WTC11 (cell line): ENCODE measurements around the gene NR2C2AP. TPM values are rescaled to one million over a fixed set of nuclear protein-coding genes. Genes with fewer than 3 reads are reported as not detected.

Experiments used
- ATAC-seq: fragments of 200-7000 bp; cut with Tn5 transposase; 2 replicates; pipeline ENCODE4 v1.10.0; 2021; ENCODE audit warnings: mild to moderate bottlenecking, moderate library complexity
- CTCF ChIA-PET: fragments of 300-600 bp; sonication (Branson Sonifier 250); formaldehyde crosslinking; loops from one replicate; lab custom pipeline; 2021; ENCODE audit warnings: antibody characterized with exemption; lab: Charles Lee
- POLR2A ChIA-PET: fragments of 350-600 bp; sonication (Branson Sonifier 250); formaldehyde crosslinking; loops from one replicate; lab custom pipeline; 2021; ENCODE audit warnings: antibody characterized with exemption; lab: Charles Lee
- DNase-seq: peaks from one replicate; pipeline ENCODE4 v3.0.0; 2021; ENCODE audit warnings: low spot score
- H3K27ac Mint-ChIP-seq: 2 replicates; pipeline ENCODE4 v1.8.0; 2021; ENCODE audit warnings: mixed read lengths
- H3K27me3 Mint-ChIP-seq: 2 replicates; pipeline ENCODE4 v1.8.0; 2021; ENCODE audit warnings: low read depth, mild to moderate bottlenecking, moderate library complexity, mixed read lengths
- H3K36me3 Mint-ChIP-seq: 2 replicates; pipeline ENCODE4 v1.8.0; 2021; ENCODE audit warnings: mixed read lengths
- H3K4me1 Mint-ChIP-seq: 2 replicates; pipeline ENCODE4 v1.8.0; 2022; ENCODE audit warnings: mixed read lengths
- H3K4me3 Mint-ChIP-seq: 2 replicates; pipeline ENCODE4 v1.8.0; 2021; ENCODE audit warnings: mild to moderate bottlenecking, moderate library complexity, mixed read lengths
- H3K9me3 Mint-ChIP-seq: 2 replicates; pipeline ENCODE4 v1.8.0; 2021; ENCODE audit warnings: mixed read lengths
- CBFB ChIP-seq: sonication (generic); formaldehyde crosslinking; IDR thresholded peaks from 2 replicates; pipeline ENCODE4 v1.8.1; 2022; ENCODE audit warnings: mild to moderate bottlenecking, low read depth, missing genetic modification reagents
- CDX4 ChIP-seq: fragments of 250-450 bp; sonication (Bioruptor Pico); IDR thresholded peaks from 2 replicates; pipeline ENCODE4 v1.9.0; 2021; ENCODE audit warnings: moderate library complexity, mild to moderate bottlenecking, inconsistent platforms, borderline replicate concordance
- EMX1 ChIP-seq: fragments of 250-450 bp; sonication (Bioruptor Pico); IDR thresholded peaks from 2 replicates; pipeline ENCODE4 v1.8.0; 2021; ENCODE audit warnings: mild to moderate bottlenecking
- ETV6 ChIP-seq: sonication (generic); formaldehyde crosslinking; IDR thresholded peaks from 2 replicates; pipeline ENCODE4 v1.8.1; 2022; ENCODE audit warnings: mild to moderate bottlenecking, missing genetic modification reagents
- GABPB1 ChIP-seq: sonication (generic); formaldehyde crosslinking; IDR thresholded peaks from 2 replicates; pipeline ENCODE4 v1.8.1; 2023; ENCODE audit warnings: mild to moderate bottlenecking, missing genetic modification reagents
- GRHL2 ChIP-seq: fragments of 250-450 bp; sonication (Bioruptor Pico); IDR thresholded peaks from 2 replicates; pipeline ENCODE4 v1.8.0; 2022; ENCODE audit warnings: mild to moderate bottlenecking, moderate library complexity; ENCODE audit not compliant: insufficient replicate concordance, severe bottlenecking
- GTF2I ChIP-seq: fragments of 250-450 bp; sonication (Bioruptor Pico); conservative IDR thresholded peaks from 2 replicates; pipeline ENCODE4 v1.4.0; 2021; ENCODE audit warnings: mild to moderate bottlenecking
- MAX ChIP-seq: sonication (generic); formaldehyde crosslinking; IDR thresholded peaks from 2 replicates; pipeline ENCODE4 v1.8.0; 2022; ENCODE audit warnings: mild to moderate bottlenecking, missing genetic modification reagents
- MLX ChIP-seq: sonication (generic); formaldehyde crosslinking; IDR thresholded peaks from 2 replicates; pipeline ENCODE4 v1.8.1; 2023; ENCODE audit warnings: mild to moderate bottlenecking, missing genetic modification reagents, moderate library complexity
- NR2C2 ChIP-seq: sonication (generic); formaldehyde crosslinking; IDR thresholded peaks from 2 replicates; pipeline ENCODE4 v1.8.0; 2022; ENCODE audit warnings: mild to moderate bottlenecking, missing genetic modification reagents
- PRRX2 ChIP-seq: fragments of 250-450 bp; sonication (Bioruptor Pico); IDR thresholded peaks from 2 replicates; pipeline ENCODE4 v1.8.0; 2021; ENCODE audit warnings: mild to moderate bottlenecking
- RELA ChIP-seq: sonication (generic); formaldehyde crosslinking; IDR thresholded peaks from 2 replicates; pipeline ENCODE4 v1.8.1; 2022; ENCODE audit warnings: missing genetic modification reagents, mild to moderate bottlenecking, borderline replicate concordance
- ZMAT4 ChIP-seq: fragments of 250-450 bp; sonication (Bioruptor Pico); IDR thresholded peaks from 2 replicates; pipeline ENCODE4 v1.9.0; 2021; ENCODE audit warnings: mild to moderate bottlenecking
- ZNF121 ChIP-seq: sonication (generic); formaldehyde crosslinking; IDR thresholded peaks from 2 replicates; pipeline ENCODE4 v1.8.0; 2023; ENCODE audit warnings: missing genetic modification reagents
- ZNF219 ChIP-seq: sonication (generic); formaldehyde crosslinking; IDR thresholded peaks from 2 replicates; pipeline ENCODE4 v1.8.0; 2023; ENCODE audit warnings: missing genetic modification reagents, mild to moderate bottlenecking, borderline replicate concordance
- ZNF263 ChIP-seq: sonication (generic); formaldehyde crosslinking; IDR thresholded peaks from 2 replicates; pipeline ENCODE4 v1.8.1; 2022; ENCODE audit warnings: low read depth, mild to moderate bottlenecking, moderate library complexity, missing genetic modification reagents
- ZNF317 ChIP-seq: sonication (generic); formaldehyde crosslinking; IDR thresholded peaks from 2 replicates; pipeline ENCODE4 v1.8.1; 2023; ENCODE audit warnings: low read depth, mild to moderate bottlenecking, moderate library complexity, missing genetic modification reagents, borderline replicate concordance
- ZNF512 ChIP-seq: sonication (generic); formaldehyde crosslinking; IDR thresholded peaks from 2 replicates; pipeline ENCODE4 v1.8.1; 2022; ENCODE audit warnings: missing genetic modification reagents, borderline replicate concordance
- ZNF671 ChIP-seq: fragments of 250-450 bp; sonication (Bioruptor Pico); IDR thresholded peaks from 2 replicates; pipeline ENCODE4 v1.8.0; 2021; ENCODE audit warnings: mild to moderate bottlenecking
- total RNA-seq: library from RNA; stranded (reverse); gene quantifications from 3 replicates; pipeline ENCODE4 v1.2.3, GENCODE V29; 2021
- TF ChIP-seq, protein P1 (sequence below): sonication (generic); formaldehyde crosslinking; IDR thresholded peaks from 2 replicates; pipeline ENCODE4 v1.8.1; 2022; ENCODE audit warnings: mild to moderate bottlenecking, moderate library complexity, missing genetic modification reagents
- TF ChIP-seq, protein P2 (sequence below): sonication (generic); formaldehyde crosslinking; IDR thresholded peaks from 2 replicates; pipeline ENCODE4 v1.8.0; 2023; ENCODE audit warnings: missing genetic modification reagents, mild to moderate bottlenecking, borderline replicate concordance
- TF ChIP-seq, protein P3 (sequence below): sonication (generic); formaldehyde crosslinking; IDR thresholded peaks from 2 replicates; pipeline ENCODE4 v1.8.0; 2023; ENCODE audit warnings: mild to moderate bottlenecking, missing genetic modification reagents

Gene NR2C2AP
- total RNA-seq, 1 experiment from 2014 or later, result 24.9 TPM

GRCh38 chr19:19170053-19170872 is 33.0 kb downstream of the NR2C2AP start, which contains the start of gene MEF2B (continued):
- TF ChIP-seq, protein P1, sequence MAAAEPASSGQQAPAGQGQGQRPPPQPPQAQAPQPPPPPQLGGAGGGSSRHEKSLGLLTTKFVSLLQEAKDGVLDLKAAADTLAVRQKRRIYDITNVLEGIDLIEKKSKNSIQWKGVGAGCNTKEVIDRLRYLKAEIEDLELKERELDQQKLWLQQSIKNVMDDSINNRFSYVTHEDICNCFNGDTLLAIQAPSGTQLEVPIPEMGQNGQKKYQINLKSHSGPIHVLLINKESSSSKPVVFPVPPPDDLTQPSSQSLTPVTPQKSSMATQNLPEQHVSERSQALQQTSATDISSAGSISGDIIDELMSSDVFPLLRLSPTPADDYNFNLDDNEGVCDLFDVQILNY (CRISPR knock-in tag), result no peak
- TF ChIP-seq RELA (CRISPR knock-in tag) (no peak), ZNF263 (CRISPR knock-in tag) (no peak), GABPB1 (peak; percentile 45; the same call in 1 of the 2 replicates), ZNF317 (CRISPR knock-in tag) (no peak), CDX4 (CRISPR knock-in tag) (no peak)

DNA sequence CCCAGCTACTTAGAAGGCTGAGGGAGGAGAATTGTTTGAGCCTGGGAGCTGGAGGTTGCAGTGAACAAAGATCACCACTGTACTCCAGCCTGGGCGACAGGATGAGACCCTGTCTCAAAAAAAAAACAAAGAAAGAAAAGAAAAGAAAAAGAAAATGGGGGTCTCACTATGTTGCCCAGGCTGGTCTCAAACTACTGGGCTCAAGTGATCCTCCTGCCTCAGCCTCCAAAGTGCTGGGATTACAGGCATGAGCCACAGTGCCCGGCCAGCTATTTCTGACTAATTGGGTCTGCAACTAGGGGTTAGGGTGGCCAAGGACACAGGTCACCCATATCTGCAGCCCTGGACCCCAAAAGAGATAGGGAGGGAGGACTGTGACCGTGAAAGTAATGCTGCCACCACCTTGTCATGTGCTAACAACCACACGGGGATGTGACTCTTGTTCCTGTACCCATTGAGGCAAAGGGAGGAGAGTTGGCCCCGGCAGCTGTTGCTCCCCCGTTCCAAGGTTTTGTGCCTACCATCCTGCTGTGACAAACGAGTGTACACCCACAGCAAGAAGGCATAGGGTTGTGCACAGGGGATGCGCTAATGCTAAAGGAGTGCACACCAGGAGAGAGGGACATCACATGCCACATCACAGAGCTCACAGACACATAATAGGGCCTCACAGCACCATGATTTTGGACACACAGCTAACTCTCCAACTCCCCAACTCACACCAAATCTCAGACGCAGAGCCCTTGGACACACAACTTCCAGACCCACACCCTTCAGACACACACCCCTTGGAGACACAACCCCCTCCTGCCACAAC is 33.8 kb downstream of the NR2C2AP start:
- peaks cover 15% of the 10 kb centered on the region for H3K4me1 Mint-ChIP-seq
- ATAC-seq (no peak), DNase-seq (no peak)
- peaks cover 73% of the 10 kb centered on the region for H3K27me3 Mint-ChIP-seq
- CTCF ChIA-PET, result interaction anchor here (0.6 to 3.3 kb wide), 7 partner anchors 17 to 90 kb away, joined by 3 to 32 read pairs (median 5); no protein-coding TSS in a partner anchor
- no peak overlapping the region for H3K27ac Mint-ChIP-seq
- POLR2A ChIA-PET, result interaction anchor here (1.0 to 1.5 kb wide), 5 partner anchors 8 to 48 kb away, joined by 3 to 12 read pairs (median 4); no protein-coding TSS in a partner anchor
- peak overlapping the region; percentile 61 for H3K4me3 Mint-ChIP-seq
- no peaks in the 10 kb centered on the region for H3K36me3 Mint-ChIP-seq
- H3K9me3 Mint-ChIP-seq, result no peaks in the 10 kb centered on the region
- TF ChIP-seq GTF2I (CRISPR knock-in tag) (no peak), ZNF671 (CRISPR knock-in tag) (no peak), CBFB (CRISPR knock-in tag) (no peak), GRHL2 (CRISPR knock-in tag) (no peak), ETV6 (CRISPR knock-in tag) (no peak), ZNF219 (CRISPR knock-in tag) (no peak), ZNF512 (CRISPR knock-in tag) (no peak), NR2C2 (CRISPR knock-in tag) (no peak), PRRX2 (CRISPR knock-in tag) (no peak), MLX (no peak), MAX (CRISPR knock-in tag) (no peak), ZMAT4 (CRISPR knock-in tag) (no peak), EMX1 (CRISPR knock-in tag) (no peak), ZNF121 (CRISPR knock-in tag) (no peak)
- TF ChIP-seq, protein P2, sequence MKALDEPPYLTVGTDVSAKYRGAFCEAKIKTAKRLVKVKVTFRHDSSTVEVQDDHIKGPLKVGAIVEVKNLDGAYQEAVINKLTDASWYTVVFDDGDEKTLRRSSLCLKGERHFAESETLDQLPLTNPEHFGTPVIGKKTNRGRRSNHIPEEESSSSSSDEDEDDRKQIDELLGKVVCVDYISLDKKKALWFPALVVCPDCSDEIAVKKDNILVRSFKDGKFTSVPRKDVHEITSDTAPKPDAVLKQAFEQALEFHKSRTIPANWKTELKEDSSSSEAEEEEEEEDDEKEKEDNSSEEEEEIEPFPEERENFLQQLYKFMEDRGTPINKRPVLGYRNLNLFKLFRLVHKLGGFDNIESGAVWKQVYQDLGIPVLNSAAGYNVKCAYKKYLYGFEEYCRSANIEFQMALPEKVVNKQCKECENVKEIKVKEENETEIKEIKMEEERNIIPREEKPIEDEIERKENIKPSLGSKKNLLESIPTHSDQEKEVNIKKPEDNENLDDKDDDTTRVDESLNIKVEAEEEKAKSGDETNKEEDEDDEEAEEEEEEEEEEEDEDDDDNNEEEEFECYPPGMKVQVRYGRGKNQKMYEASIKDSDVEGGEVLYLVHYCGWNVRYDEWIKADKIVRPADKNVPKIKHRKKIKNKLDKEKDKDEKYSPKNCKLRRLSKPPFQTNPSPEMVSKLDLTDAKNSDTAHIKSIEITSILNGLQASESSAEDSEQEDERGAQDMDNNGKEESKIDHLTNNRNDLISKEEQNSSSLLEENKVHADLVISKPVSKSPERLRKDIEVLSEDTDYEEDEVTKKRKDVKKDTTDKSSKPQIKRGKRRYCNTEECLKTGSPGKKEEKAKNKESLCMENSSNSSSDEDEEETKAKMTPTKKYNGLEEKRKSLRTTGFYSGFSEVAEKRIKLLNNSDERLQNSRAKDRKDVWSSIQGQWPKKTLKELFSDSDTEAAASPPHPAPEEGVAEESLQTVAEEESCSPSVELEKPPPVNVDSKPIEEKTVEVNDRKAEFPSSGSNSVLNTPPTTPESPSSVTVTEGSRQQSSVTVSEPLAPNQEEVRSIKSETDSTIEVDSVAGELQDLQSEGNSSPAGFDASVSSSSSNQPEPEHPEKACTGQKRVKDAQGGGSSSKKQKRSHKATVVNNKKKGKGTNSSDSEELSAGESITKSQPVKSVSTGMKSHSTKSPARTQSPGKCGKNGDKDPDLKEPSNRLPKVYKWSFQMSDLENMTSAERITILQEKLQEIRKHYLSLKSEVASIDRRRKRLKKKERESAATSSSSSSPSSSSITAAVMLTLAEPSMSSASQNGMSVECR, result no peak
- TF ChIP-seq, protein P3, sequence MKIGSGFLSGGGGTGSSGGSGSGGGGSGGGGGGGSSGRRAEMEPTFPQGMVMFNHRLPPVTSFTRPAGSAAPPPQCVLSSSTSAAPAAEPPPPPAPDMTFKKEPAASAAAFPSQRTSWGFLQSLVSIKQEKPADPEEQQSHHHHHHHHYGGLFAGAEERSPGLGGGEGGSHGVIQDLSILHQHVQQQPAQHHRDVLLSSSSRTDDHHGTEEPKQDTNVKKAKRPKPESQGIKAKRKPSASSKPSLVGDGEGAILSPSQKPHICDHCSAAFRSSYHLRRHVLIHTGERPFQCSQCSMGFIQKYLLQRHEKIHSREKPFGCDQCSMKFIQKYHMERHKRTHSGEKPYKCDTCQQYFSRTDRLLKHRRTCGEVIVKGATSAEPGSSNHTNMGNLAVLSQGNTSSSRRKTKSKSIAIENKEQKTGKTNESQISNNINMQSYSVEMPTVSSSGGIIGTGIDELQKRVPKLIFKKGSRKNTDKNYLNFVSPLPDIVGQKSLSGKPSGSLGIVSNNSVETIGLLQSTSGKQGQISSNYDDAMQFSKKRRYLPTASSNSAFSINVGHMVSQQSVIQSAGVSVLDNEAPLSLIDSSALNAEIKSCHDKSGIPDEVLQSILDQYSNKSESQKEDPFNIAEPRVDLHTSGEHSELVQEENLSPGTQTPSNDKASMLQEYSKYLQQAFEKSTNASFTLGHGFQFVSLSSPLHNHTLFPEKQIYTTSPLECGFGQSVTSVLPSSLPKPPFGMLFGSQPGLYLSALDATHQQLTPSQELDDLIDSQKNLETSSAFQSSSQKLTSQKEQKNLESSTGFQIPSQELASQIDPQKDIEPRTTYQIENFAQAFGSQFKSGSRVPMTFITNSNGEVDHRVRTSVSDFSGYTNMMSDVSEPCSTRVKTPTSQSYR (CRISPR knock-in tag), result no peak
